HCT116 (cell line): ENCODE data around the gene DNAJC1. TPM values are rescaled to one million over a fixed set of nuclear protein-coding genes. Genes with fewer than 3 reads are reported as not detected.

ENCODE experiments used
- ATAC-seq: fragments of 200-7000 bp; cut with Tn5 transposase; 2 replicates; pipeline ENCODE4 v1.9.1; 2020; ENCODE audit warnings: mild to moderate bottlenecking, moderate library complexity
- BruUV-seq: library from RNA; stranded (reverse); fragments of 400-500 nt; replicated peaks from 2 replicates; lab custom pipeline; 2021; lab: Mats Ljungman, UMichigan
- CTCF ChIA-PET: fragments of 300-600 bp; sonication (Branson Sonifier 250); formaldehyde crosslinking; loops from one replicate; lab custom pipeline; 2021; ENCODE audit warnings: antibody characterized with exemption; lab: Charles Lee
- POLR2A ChIA-PET: fragments of 300-600, 350-600 bp; sonication (Branson Sonifier 250); formaldehyde crosslinking; loops from one replicate; lab custom pipeline; 2021; ENCODE audit warnings: antibody characterized with exemption; lab: Charles Lee
- RAD21 ChIA-PET, 2 experiments: fragments of 300-600 bp; sonication (Branson Sonifier 250); formaldehyde crosslinking; loops; one replicate each; lab custom pipeline; 2023; ENCODE audit warnings: low total read pairs in 2 of 2; ENCODE audit not compliant: uncharacterized antibody in 2 of 2, unreplicated experiment in 2 of 2, low non-redundant PET in 1 of 2; lab: Charles Lee
- DNase-seq: peaks from one replicate; pipeline ENCODE4 v3.0.0-alpha.2; 2010; ENCODE audit warnings: low read depth, low spot score
- H2AFZ ChIP-seq: fragments of 200-600 bp; shearing (Covaris generic), sonication (generic); 2 replicates; pipeline ENCODE4 v1.6.1; 2017; ENCODE audit warnings: low read depth, mixed run types, mixed read lengths, antibody characterized with exemption, low read length; ENCODE audit not compliant: poor library complexity, severe bottlenecking
- H3K27ac ChIP-seq: 2 replicates; pipeline ENCODE4 v1.5.1; 2012; ENCODE audit warnings: low read depth, low read length
- H3K27me3 ChIP-seq: fragments of 200-600 bp; sonication (generic); 2 replicates; pipeline ENCODE4 v1.6.1; 2016; ENCODE audit warnings: mixed run types, low read length, mixed read lengths; ENCODE audit not compliant: insufficient read depth
- H3K36me3 ChIP-seq, 2 experiments: fragments of 200-500 bp in 1 of 2; fragments of 200-600 bp in 1 of 2; sonication (Bioruptor generic) in 1 of 2; sonication (generic) in 1 of 2; 2 replicates each; pipeline versions ENCODE4 v1.5.1 to v1.6.1; 2014 to 2016; ENCODE audit warnings: low read length in 2 of 2, inconsistent platforms in 1 of 2, mixed read lengths in 1 of 2, mixed run types in 1 of 2; ENCODE audit not compliant: insufficient read depth in 2 of 2, control insufficient read depth in 1 of 2
- H3K4me1 ChIP-seq, 2 experiments: fragments of 200-600 bp in 1 of 2; sonication (generic) in 1 of 2; 2 replicates each; pipeline versions ENCODE4 v1.5.1 to v1.6.1; 2012 to 2017; ENCODE audit warnings: low read length in 2 of 2, inconsistent platforms in 1 of 2, mild to moderate bottlenecking in 1 of 2, mixed read lengths in 1 of 2, mixed run types in 1 of 2, moderate library complexity in 1 of 2; ENCODE audit not compliant: insufficient read depth in 2 of 2, control insufficient read depth in 1 of 2
- H3K4me2 ChIP-seq: fragments of 200-600 bp; sonication (generic); 2 replicates; pipeline ENCODE4 v1.6.1; 2017; ENCODE audit warnings: mixed run types, low read length, mixed read lengths
- H3K4me3 ChIP-seq, 2 experiments: fragments of 200-600 bp in 1 of 2; sonication (generic) in 1 of 2; replicated peaks in 1 of 2; 2 replicates each; pipeline ENCODE4 v1.5.1; 2011 to 2016; ENCODE audit warnings: low read length in 2 of 2, control low read depth in 1 of 2, low read depth in 1 of 2, mild to moderate bottlenecking in 1 of 2, mixed read lengths in 1 of 2, mixed run types in 1 of 2
- H3K79me2 ChIP-seq: fragments of 200-600 bp; sonication (generic); 2 replicates; pipeline ENCODE4 v1.6.1; 2017; ENCODE audit warnings: mild to moderate bottlenecking, mixed run types, low read length, moderate library complexity, mixed read lengths; ENCODE audit not compliant: insufficient read depth
- H3K9ac ChIP-seq: fragments of 200-600 bp; sonication (generic); 2 replicates; pipeline ENCODE4 v1.6.1; 2016; ENCODE audit warnings: low read length, mixed read lengths
- H3K9me2 ChIP-seq: fragments of 200-600 bp; sonication (generic), shearing (Covaris generic); 2 replicates; pipeline ENCODE4 v1.6.1; 2017; ENCODE audit warnings: mixed run types, mild to moderate bottlenecking, moderate library complexity; ENCODE audit not compliant: insufficient read depth
- H3K9me3 ChIP-seq, 2 experiments: fragments of 200-500 bp in 1 of 2; fragments of 200-600 bp in 1 of 2; sonication (Bioruptor generic) in 1 of 2; sonication (generic) in 1 of 2; 2 replicates each; pipeline ENCODE4 v1.6.1; 2014 to 2017; ENCODE audit warnings: low read length in 2 of 2, mixed read lengths in 2 of 2, inconsistent platforms in 1 of 2, low read depth in 1 of 2, mild to moderate bottlenecking in 1 of 2, mixed run types in 1 of 2, moderate library complexity in 1 of 2; ENCODE audit not compliant: control insufficient read depth in 1 of 2, insufficient read depth in 1 of 2
- H4K20me1 ChIP-seq: fragments of 200-600 bp; sonication (generic), shearing (Covaris generic); 2 replicates; pipeline ENCODE4 v1.6.1; 2017; ENCODE audit warnings: mixed run types, mild to moderate bottlenecking, moderate library complexity; ENCODE audit not compliant: insufficient read depth
- CBX3 ChIP-seq: IDR thresholded peaks from 2 replicates; pipeline ENCODE4 v1.6.1; 2012; ENCODE audit warnings: low read depth
- ELF1 ChIP-seq: IDR thresholded peaks from 2 replicates; pipeline ENCODE4 v1.6.1; 2012; ENCODE audit warnings: low read depth, borderline replicate concordance
- EZH2 ChIP-seq: fragments of 200-600 bp; sonication (generic); IDR thresholded peaks from 2 replicates; pipeline ENCODE4 v1.6.1; 2017; ENCODE audit warnings: antibody characterized with exemption, mixed run types
- FOSL1 ChIP-seq: IDR thresholded peaks from 2 replicates; pipeline ENCODE4 v1.6.1; 2012; ENCODE audit warnings: low read depth
- JUND ChIP-seq: IDR thresholded peaks from 2 replicates; pipeline ENCODE4 v1.6.1; 2012
- POLR2A ChIP-seq: IDR thresholded peaks from 2 replicates; pipeline ENCODE4 v1.7.0; 2011; ENCODE audit warnings: borderline replicate concordance; ENCODE audit not compliant: insufficient read depth, insufficient read length; ENCODE audit errors: extremely low read depth
- POLR2AphosphoS5 ChIP-seq: IDR thresholded peaks from 2 replicates; pipeline ENCODE4 v1.6.1; 2011; ENCODE audit warnings: mild to moderate bottlenecking, low read depth, low read length, moderate library complexity
- SP1 ChIP-seq: IDR thresholded peaks from 2 replicates; pipeline ENCODE4 v1.6.1; 2012; ENCODE audit warnings: low read depth
- SRF ChIP-seq: IDR thresholded peaks from 2 replicates; pipeline ENCODE4 v1.6.1; 2012; ENCODE audit warnings: low read depth
- TCF7L2 ChIP-seq: IDR thresholded peaks from 2 replicates; pipeline ENCODE4 v1.7.0; 2011; ENCODE audit warnings: borderline replicate concordance, inconsistent platforms; ENCODE audit not compliant: insufficient read depth, insufficient read length; ENCODE audit errors: extremely low read depth
- YY1 ChIP-seq: IDR thresholded peaks from 2 replicates; pipeline ENCODE4 v1.6.1; 2011; ENCODE audit warnings: low read length, low read depth, moderate library complexity, mild to moderate bottlenecking; ENCODE audit not compliant: insufficient replicate concordance; ENCODE audit errors: extremely low read depth
- intact Hi-C: fragments of 100-400 bp; cut with micrococcal nuclease; formaldehyde crosslinking; loops from 2 replicates; pipeline ENCODE4 v1.10.0; 2022
- total RNA-seq: library from RNA; stranded (reverse); gene quantifications from one replicate; pipeline ENCODE4 v1.2.1, GENCODE V29; 2021; ENCODE audit not compliant: unreplicated experiment
- TF ChIP-seq, protein P1 (sequence below): IDR thresholded peaks from 2 replicates; pipeline ENCODE4 v1.6.1; 2012
- TF ChIP-seq, protein P2 (sequence below), 3 experiments: fragments of 200-600 bp in 1 of 3; sonication (generic) in 1 of 3; IDR thresholded peaks in 2 of 3; conservative IDR thresholded peaks in 1 of 3; 2 replicates each; pipeline ENCODE4 v1.5.1; 2012 to 2017; ENCODE audit warnings: low read depth in 2 of 3, low read length in 2 of 3, antibody characterized with exemption in 1 of 3, borderline replicate concordance in 1 of 3, control low read depth in 1 of 3, mild to moderate bottlenecking in 1 of 3, mixed read lengths in 1 of 3, mixed run types in 1 of 3, moderate library complexity in 1 of 3; ENCODE audit not compliant: insufficient read depth in 1 of 3
- TF ChIP-seq, protein P3 (sequence below): IDR thresholded peaks from 2 replicates; pipeline ENCODE4 v1.6.1; 2012; ENCODE audit warnings: low read depth

The DNAJC1 gene
- total RNA-seq, 1 experiment from 2014 or later, result 17.9 TPM

DNA sequence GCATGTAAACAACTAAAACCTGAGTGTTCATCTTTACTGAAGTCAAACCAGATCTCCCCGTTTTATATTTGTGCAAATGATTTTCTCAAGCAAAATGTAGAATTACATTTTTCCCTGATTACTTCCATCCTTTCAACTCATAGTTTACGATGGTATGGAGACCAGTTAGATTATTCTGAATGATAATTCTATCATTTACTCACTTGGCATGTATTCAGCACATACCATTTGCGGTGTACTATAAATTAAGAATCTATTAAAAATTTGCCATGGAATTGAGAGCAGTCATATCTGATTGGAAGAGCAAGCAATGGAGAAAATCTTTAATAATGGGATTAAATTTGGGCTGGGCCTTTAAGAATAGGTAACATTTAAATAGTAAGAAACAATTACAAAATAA lies 22.4 kb downstream of the DNAJC1 start:
- no peak for ATAC-seq
- peaks cover 45% of the 10 kb centered on the region for H3K79me2 ChIP-seq

More for the DNA sequence above, 22.4 kb downstream of the DNAJC1 start:
- no peaks in the 10 kb centered on the region for H3K36me3 ChIP-seq
- H3K4me3 ChIP-seq, result no peak overlapping the region
- H4K20me1 ChIP-seq, result no peaks in the 10 kb centered on the region
- DNase-seq, result no peak
- ChIA-PET POLR2A (no interaction called here), RAD21 (no interaction called here), CTCF (no interaction called here)
- H3K4me1 ChIP-seq, result peaks cover 0 to 8% of the 10 kb centered on the region in 2 experiments; a peak in 2 of 4 replicates
- TF ChIP-seq YY1 (no peak), POLR2A (no peak), SP1 (no peak), ELF1 (no peak), SRF (no peak), CBX3 (no peak), JUND (no peak), FOSL1 (no peak), TCF7L2 (no peak), POLR2AphosphoS5 (no peak), EZH2 (no peak)
- TF ChIP-seq, protein P1, sequence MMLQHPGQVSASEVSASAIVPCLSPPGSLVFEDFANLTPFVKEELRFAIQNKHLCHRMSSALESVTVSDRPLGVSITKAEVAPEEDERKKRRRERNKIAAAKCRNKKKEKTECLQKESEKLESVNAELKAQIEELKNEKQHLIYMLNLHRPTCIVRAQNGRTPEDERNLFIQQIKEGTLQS, result no peak
- TF ChIP-seq, protein P2, sequence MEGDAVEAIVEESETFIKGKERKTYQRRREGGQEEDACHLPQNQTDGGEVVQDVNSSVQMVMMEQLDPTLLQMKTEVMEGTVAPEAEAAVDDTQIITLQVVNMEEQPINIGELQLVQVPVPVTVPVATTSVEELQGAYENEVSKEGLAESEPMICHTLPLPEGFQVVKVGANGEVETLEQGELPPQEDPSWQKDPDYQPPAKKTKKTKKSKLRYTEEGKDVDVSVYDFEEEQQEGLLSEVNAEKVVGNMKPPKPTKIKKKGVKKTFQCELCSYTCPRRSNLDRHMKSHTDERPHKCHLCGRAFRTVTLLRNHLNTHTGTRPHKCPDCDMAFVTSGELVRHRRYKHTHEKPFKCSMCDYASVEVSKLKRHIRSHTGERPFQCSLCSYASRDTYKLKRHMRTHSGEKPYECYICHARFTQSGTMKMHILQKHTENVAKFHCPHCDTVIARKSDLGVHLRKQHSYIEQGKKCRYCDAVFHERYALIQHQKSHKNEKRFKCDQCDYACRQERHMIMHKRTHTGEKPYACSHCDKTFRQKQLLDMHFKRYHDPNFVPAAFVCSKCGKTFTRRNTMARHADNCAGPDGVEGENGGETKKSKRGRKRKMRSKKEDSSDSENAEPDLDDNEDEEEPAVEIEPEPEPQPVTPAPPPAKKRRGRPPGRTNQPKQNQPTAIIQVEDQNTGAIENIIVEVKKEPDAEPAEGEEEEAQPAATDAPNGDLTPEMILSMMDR (IDR thresholded peaks at IDR 0.05 in 2 of 3, conservative IDR thresholded peaks at IDR 0.05 in 1 of 3; ENCODE audit: borderline replicate concordance in 1 of 3, insufficient read depth in 1 of 3, low read depth in 2 of 3, low read length in 2 of 3), result no peak
- TF ChIP-seq, protein P3, sequence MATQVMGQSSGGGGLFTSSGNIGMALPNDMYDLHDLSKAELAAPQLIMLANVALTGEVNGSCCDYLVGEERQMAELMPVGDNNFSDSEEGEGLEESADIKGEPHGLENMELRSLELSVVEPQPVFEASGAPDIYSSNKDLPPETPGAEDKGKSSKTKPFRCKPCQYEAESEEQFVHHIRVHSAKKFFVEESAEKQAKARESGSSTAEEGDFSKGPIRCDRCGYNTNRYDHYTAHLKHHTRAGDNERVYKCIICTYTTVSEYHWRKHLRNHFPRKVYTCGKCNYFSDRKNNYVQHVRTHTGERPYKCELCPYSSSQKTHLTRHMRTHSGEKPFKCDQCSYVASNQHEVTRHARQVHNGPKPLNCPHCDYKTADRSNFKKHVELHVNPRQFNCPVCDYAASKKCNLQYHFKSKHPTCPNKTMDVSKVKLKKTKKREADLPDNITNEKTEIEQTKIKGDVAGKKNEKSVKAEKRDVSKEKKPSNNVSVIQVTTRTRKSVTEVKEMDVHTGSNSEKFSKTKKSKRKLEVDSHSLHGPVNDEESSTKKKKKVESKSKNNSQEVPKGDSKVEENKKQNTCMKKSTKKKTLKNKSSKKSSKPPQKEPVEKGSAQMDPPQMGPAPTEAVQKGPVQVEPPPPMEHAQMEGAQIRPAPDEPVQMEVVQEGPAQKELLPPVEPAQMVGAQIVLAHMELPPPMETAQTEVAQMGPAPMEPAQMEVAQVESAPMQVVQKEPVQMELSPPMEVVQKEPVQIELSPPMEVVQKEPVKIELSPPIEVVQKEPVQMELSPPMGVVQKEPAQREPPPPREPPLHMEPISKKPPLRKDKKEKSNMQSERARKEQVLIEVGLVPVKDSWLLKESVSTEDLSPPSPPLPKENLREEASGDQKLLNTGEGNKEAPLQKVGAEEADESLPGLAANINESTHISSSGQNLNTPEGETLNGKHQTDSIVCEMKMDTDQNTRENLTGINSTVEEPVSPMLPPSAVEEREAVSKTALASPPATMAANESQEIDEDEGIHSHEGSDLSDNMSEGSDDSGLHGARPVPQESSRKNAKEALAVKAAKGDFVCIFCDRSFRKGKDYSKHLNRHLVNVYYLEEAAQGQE, result no peak
- intact Hi-C loops, result no loop called here
- H3K27ac ChIP-seq, result no peak overlapping the region
- no peak overlapping the region for H2AFZ ChIP-seq
- H3K9ac ChIP-seq, result no peak overlapping the region
- H3K9me2 ChIP-seq, result no peaks in the 10 kb centered on the region
- H3K9me3 ChIP-seq, result peaks cover 0 to under 1% of the 10 kb centered on the region in 2 experiments; a peak in 1 of 4 replicates
- H3K4me2 ChIP-seq, result no peak overlapping the region
- no TSS peak for BruUV-seq
- no peaks in the 10 kb centered on the region for H3K27me3 ChIP-seq
